CD4-positive, CD25-positive, alpha-beta regulatory T cell (primary cell): ENCODE measurements around the gene DNAI1. TPM values are rescaled to one million over a fixed set of nuclear protein-coding genes. Genes with fewer than 3 reads are reported as not detected.

ENCODE experiments used
- ATAC-seq, 2 donors: fragments of 150-1000 bp; cut with Tn5 transposase; one replicate each; pipeline ENCODE4 v1.10.0; 2021; ENCODE audit warnings: low read depth in 2 of 2, moderate number of reproducible peaks in 2 of 2, moderate library complexity in 1 of 2
- DNase-seq, 3 donors: peaks; one replicate each; pipeline versions ENCODE4 v3.0.0 to v3.0.0-alpha.2; 2012 to 2022; ENCODE audit warnings: mixed read lengths in 1 of 3
- H3K27ac ChIP-seq: one replicate; pipeline ENCODE4 v1.7.0; 2013; ENCODE audit warnings: mild to moderate bottlenecking, low read length; ENCODE audit not compliant: insufficient read depth, poor library complexity, severe bottlenecking
- H3K27me3 ChIP-seq: one replicate; pipeline ENCODE4 v1.7.0; 2013; ENCODE audit warnings: low read length; ENCODE audit not compliant: control insufficient read depth, insufficient read depth
- H3K36me3 ChIP-seq: one replicate; pipeline ENCODE4 v1.7.0; 2013; ENCODE audit warnings: mild to moderate bottlenecking, low read length, moderate library complexity; ENCODE audit not compliant: control insufficient read depth, insufficient read depth
- H3K4me1 ChIP-seq: 2 replicates; pipeline ENCODE4 v1.7.0; 2013; ENCODE audit warnings: mild to moderate bottlenecking, low read length; ENCODE audit not compliant: insufficient read depth, control insufficient read depth, poor library complexity, severe bottlenecking
- H3K4me3 ChIP-seq: one replicate; pipeline ENCODE4 v1.7.0; 2013; ENCODE audit warnings: low read depth, mild to moderate bottlenecking, low read length, moderate library complexity
- H3K9me3 ChIP-seq, 2 experiments: 1 replicate in 1 of 2; 2 replicates in 1 of 2; pipeline ENCODE4 v1.7.0; 2013; ENCODE audit warnings: low read length in 2 of 2, mild to moderate bottlenecking in 1 of 2, moderate library complexity in 1 of 2; ENCODE audit not compliant: control insufficient read depth in 2 of 2
- H3K27ac Mint-ChIP-seq, 3 donors: one replicate each; pipeline ENCODE4 v1.8.0; 2020 to 2022; ENCODE audit warnings: mild to moderate bottlenecking in 3 of 3, mixed read lengths in 3 of 3, moderate library complexity in 2 of 3
- H3K27me3 Mint-ChIP-seq: one replicate; pipeline ENCODE4 v1.8.0; 2022; ENCODE audit warnings: mild to moderate bottlenecking, mixed read lengths
- H3K36me3 Mint-ChIP-seq: one replicate; pipeline ENCODE4 v1.8.0; 2020; ENCODE audit warnings: mixed read lengths
- H3K4me1 Mint-ChIP-seq, 4 donors: one replicate each; pipeline ENCODE4 v1.8.0; 2020 to 2022; ENCODE audit warnings: mixed read lengths in 4 of 4, mild to moderate bottlenecking in 1 of 4
- H3K4me3 Mint-ChIP-seq, 4 donors: one replicate each; pipeline ENCODE4 v1.8.0; 2020 to 2022; ENCODE audit warnings: mild to moderate bottlenecking in 4 of 4, mixed read lengths in 4 of 4, moderate library complexity in 3 of 4
- H3K9me3 Mint-ChIP-seq, 7 donors: one replicate each; pipeline ENCODE4 v1.8.0; 2020 to 2022; ENCODE audit warnings: mixed read lengths in 7 of 7, mild to moderate bottlenecking in 3 of 7, moderate library complexity in 2 of 7
- polyA plus RNA-seq, 4 donors: library from polyadenylated mRNA; unstranded; fragments of 300-500 nt; fragmentation: Illumina TruSeq; gene quantifications; one replicate each; pipeline ENCODE4 v1.2.3, GENCODE V29; 2021
- total RNA-seq: library from RNA; stranded (reverse); gene quantifications from one replicate; pipeline ENCODE4 v1.2.3, GENCODE V29; 2022

The DNAI1 gene
- total and polyA plus RNA-seq, 5 donors from 2014 or later, result not detected

DNA sequence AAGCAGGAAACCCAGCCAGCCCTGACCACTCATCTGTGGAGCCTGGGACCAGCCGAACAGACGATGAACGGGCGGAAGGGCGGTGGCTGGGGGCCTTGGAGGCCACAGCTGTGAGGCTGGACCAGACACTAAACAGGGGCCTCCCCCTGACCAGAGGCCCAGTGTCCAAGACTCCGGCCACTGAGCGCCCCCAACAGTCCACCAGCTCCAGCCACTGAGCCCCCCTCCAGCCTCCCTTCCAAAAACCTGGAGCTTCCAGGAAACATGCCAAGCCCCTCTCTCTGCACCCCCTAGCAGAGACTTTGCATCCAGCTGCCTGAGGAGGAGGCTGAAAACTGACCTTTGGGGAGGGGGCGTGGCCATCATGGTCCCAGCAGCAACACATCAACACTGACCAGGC is 107.7 kb downstream of the DNAI1 start:
- ATAC-seq (no peak), DNase-seq (no peak)
- Mint-ChIP-seq H3K27me3 (peaks cover 8% of the 10 kb centered on the region), H3K4me1 (no peaks in the 10 kb centered on the region), H3K36me3 (no peaks in the 10 kb centered on the region), H3K9me3 (peaks cover 0 to 7% (median 0%) of the 10 kb centered on the region in 7 donors), H3K4me3 (no peak overlapping the region), H3K27ac (no peak overlapping the region)
- Histone ChIP-seq H3K27ac (no peak overlapping the region), H3K9me3 (peaks cover 0 to 9% of the 10 kb centered on the region in 2 experiments), H3K36me3 (no peaks in the 10 kb centered on the region), H3K4me1 (no peaks in the 10 kb centered on the region), H3K27me3 (peaks cover 2% of the 10 kb centered on the region), H3K4me3 (no peak overlapping the region)

DNA sequence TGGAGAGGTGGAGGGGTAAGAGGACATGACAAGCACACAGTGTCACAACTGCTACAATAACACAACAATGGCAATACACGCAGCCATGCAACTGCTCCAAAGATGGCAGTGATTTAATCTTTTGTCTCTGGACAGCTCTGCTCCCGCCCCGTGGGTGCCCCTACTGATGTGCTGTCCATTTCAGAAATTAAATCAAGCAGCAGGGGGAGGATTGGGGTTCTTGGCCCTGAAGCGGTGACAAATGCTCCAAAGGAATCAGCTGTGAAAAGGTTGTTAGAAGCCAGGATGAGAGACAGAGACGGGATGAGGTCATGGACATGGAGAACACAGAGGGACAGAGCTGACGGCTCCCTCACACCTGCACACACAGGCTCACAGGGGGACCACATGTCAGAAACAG is 108.4 kb downstream of the DNAI1 start:
- no peak overlapping the region for H3K27ac Mint-ChIP-seq
- no peak overlapping the region for H3K27ac ChIP-seq
- no peak overlapping the region for H3K4me3 Mint-ChIP-seq
- no peaks in the 10 kb centered on the region for H3K36me3 Mint-ChIP-seq
- H3K9me3 Mint-ChIP-seq, result peaks cover 0 to 7% (median 0%) of the 10 kb centered on the region in 7 donors
- ATAC-seq, result no peak
- DNase-seq, result no peak
- H3K27me3 ChIP-seq, result peaks cover under 1% of the 10 kb centered on the region
- no peaks in the 10 kb centered on the region for H3K4me1 ChIP-seq
- peaks cover 0 to 5% of the 10 kb centered on the region in 2 experiments for H3K9me3 ChIP-seq
- no peaks in the 10 kb centered on the region for H3K4me1 Mint-ChIP-seq
- H3K4me3 ChIP-seq, result no peak overlapping the region
- no peaks in the 10 kb centered on the region for H3K36me3 ChIP-seq
- peaks cover 13% of the 10 kb centered on the region for H3K27me3 Mint-ChIP-seq

DNA sequence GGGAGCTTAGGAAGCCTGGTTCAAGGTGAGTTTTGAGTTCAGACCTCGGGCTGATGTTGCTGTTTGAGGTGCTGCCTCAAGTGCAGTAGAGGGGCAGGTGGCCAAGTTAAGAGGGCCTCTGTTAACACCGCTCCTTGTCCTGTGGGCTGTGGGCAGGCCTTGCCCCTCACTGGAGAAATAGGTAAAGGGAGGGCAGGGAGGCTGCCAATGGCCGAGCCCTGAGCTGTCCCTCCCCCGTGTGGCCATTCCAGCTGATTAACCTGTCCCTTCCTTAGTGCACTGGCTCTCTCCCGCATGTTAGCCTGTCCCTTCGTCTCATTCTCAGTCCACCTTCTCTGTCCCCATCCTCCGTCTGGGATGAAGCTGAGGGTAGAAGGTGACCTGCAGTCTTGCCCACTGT is 109.5 kb downstream of the DNAI1 start:
- no peaks in the 10 kb centered on the region for H3K4me1 Mint-ChIP-seq
- Histone ChIP-seq H3K9me3 (no peaks in the 10 kb centered on the region), H3K27ac (no peak overlapping the region), H3K36me3 (no peaks in the 10 kb centered on the region), H3K4me3 (no peak overlapping the region), H3K4me1 (no peaks in the 10 kb centered on the region), H3K27me3 (no peaks in the 10 kb centered on the region)
- H3K27ac Mint-ChIP-seq, result no peak overlapping the region
- H3K4me3 Mint-ChIP-seq, result no peak overlapping the region
- ATAC-seq, result no peak
- DNase-seq, result no peak
- peaks cover 12% of the 10 kb centered on the region for H3K27me3 Mint-ChIP-seq
- H3K9me3 Mint-ChIP-seq, result peaks cover 0 to 3% (median 0%) of the 10 kb centered on the region in 7 donors
- no peaks in the 10 kb centered on the region for H3K36me3 Mint-ChIP-seq

DNA sequence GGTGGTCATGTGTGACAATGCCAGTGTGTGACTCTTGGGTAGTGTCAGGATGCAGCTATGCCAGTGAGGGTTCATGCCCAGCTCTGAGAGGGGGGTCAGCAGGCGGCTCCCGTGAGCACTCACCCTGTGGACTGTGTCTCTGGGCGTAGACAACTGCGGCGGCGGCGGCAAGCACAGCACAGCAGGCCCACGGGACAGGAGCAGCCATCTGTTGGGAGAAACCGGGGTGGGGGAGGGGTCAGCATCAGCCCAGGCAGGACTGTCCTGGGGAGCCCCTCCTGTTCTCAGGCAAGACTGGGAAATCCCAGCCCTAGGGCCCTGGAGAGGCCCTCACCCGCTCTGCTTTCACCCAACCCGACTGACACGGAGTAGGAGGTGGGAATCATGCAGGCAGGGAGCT is 110.2 kb downstream of the DNAI1 start:
- Histone ChIP-seq H3K4me1 (no peaks in the 10 kb centered on the region), H3K27ac (no peak overlapping the region), H3K27me3 (no peaks in the 10 kb centered on the region), H3K4me3 (no peak overlapping the region), H3K36me3 (no peaks in the 10 kb centered on the region), H3K9me3 (no peaks in the 10 kb centered on the region)
- no peaks in the 10 kb centered on the region for H3K4me1 Mint-ChIP-seq
- H3K27ac Mint-ChIP-seq, result no peak overlapping the region
- ATAC-seq (no peak), DNase-seq (no peak)
- H3K9me3 Mint-ChIP-seq, result peaks cover 0 to 1% (median 0%) of the 10 kb centered on the region in 7 donors
- peaks cover 17% of the 10 kb centered on the region for H3K27me3 Mint-ChIP-seq
- no peaks in the 10 kb centered on the region for H3K36me3 Mint-ChIP-seq
- H3K4me3 Mint-ChIP-seq, result no peak overlapping the region

DNA sequence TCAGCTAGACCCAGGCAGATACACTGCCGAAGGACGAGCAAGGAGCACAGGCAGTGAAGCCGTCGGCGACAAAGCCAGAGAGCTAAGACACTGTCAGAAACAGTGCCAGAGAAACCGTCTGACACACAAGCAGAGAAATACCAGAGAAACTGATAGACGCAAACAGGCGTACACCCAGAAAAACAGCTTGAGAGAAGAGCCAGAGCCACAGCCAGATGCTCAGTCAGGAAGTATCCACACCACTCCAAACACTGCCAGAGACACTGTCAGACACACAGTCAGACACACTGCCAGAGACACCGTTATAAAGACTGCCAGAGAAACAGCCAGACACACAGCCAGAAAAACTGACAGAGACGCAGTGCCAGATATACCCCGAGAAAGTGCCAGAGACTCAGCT is 111.8 kb downstream of the DNAI1 start:
- H3K27me3 Mint-ChIP-seq, result peaks cover 23% of the 10 kb centered on the region
- no peak overlapping the region for H3K27ac ChIP-seq
- no peaks in the 10 kb centered on the region for H3K27me3 ChIP-seq
- H3K4me1 Mint-ChIP-seq, result no peaks in the 10 kb centered on the region
- H3K4me1 ChIP-seq, result no peaks in the 10 kb centered on the region
- no peaks in the 10 kb centered on the region for H3K9me3 ChIP-seq
- ATAC-seq (no peak), DNase-seq (no peak)
- no peaks in the 10 kb centered on the region for H3K36me3 Mint-ChIP-seq
- H3K27ac Mint-ChIP-seq, result peak overlapping the region in 1 of 3 donors; percentile 49
- no peak overlapping the region for H3K4me3 Mint-ChIP-seq
- no peak overlapping the region for H3K4me3 ChIP-seq
- H3K36me3 ChIP-seq, result no peaks in the 10 kb centered on the region
- H3K9me3 Mint-ChIP-seq, result peaks cover 0 to 1% (median 0%) of the 10 kb centered on the region in 7 donors

Other genes with a start within 250 kb of the DNAI1 start
- gene KIF24, start 129.5 kb upstream of the DNAI1 start, total RNA-seq, result 0.25 TPM
- gene KIF24, start 129.5 kb upstream of the DNAI1 start, polyA plus RNA-seq, result under 1 TPM in 1 of 4 donors, not detected in 3; 0.21 TPM
- 7.1 TPM for gene NUDT2, start 129.2 kb upstream of the DNAI1 start, total RNA-seq
- 10 to 100 TPM; 29.1 to 67.0 (median 50.5) TPM for gene NUDT2, start 129.2 kb upstream of the DNAI1 start, polyA plus RNA-seq
- 0.64 TPM for gene MYORG, start 81.9 kb upstream of the DNAI1 start, total RNA-seq
- gene MYORG, start 81.9 kb upstream of the DNAI1 start, polyA plus RNA-seq, result under 1 TPM; 0.05 to 0.35 (median 0.29) TPM
- 16.9 TPM for gene FAM219A, start 235 bp upstream of the DNAI1 start, total RNA-seq
- gene FAM219A, start 235 bp upstream of the DNAI1 start, polyA plus RNA-seq, result 1 to 10 TPM in 2 of 4 donors, under 1 TPM in 2; 0.70 to 1.3 (median 0.97) TPM
- gene ENHO, start 64.2 kb downstream of the DNAI1 start, total RNA-seq, result 0.37 TPM
- gene ENHO, start 64.2 kb downstream of the DNAI1 start, polyA plus RNA-seq, result under 1 TPM in 1 of 4 donors, not detected in 3; 0.16 TPM
- gene CNTFR, start 130.9 kb downstream of the DNAI1 start, total RNA-seq, result not detected
- gene CNTFR, start 130.9 kb downstream of the DNAI1 start, polyA plus RNA-seq, result not detected
- 6.7 TPM for gene RPP25L, start 153.3 kb downstream of the DNAI1 start, total RNA-seq
- gene RPP25L, start 153.3 kb downstream of the DNAI1 start, polyA plus RNA-seq, result 10 to 100 TPM; 63.4 to 80.0 (median 68.5) TPM
- gene DCTN3, start 161.7 kb downstream of the DNAI1 start, total RNA-seq, result 80.4 TPM
- 100 to 1,000 TPM; 152 to 202 (median 171) TPM for gene DCTN3, start 161.7 kb downstream of the DNAI1 start, polyA plus RNA-seq
- gene ARID3C, start 170.3 kb downstream of the DNAI1 start, total RNA-seq, result not detected
- gene ARID3C, start 170.3 kb downstream of the DNAI1 start, polyA plus RNA-seq, result not detected
- 34.1 TPM for gene SIGMAR1, start 179.0 kb downstream of the DNAI1 start, total RNA-seq
- gene SIGMAR1, start 179.0 kb downstream of the DNAI1 start, polyA plus RNA-seq, result 100 to 1,000 TPM; 107 to 130 (median 119) TPM
- gene GALT, start 187.9 kb downstream of the DNAI1 start, total RNA-seq, result 222 TPM
- 10 to 100 TPM; 56.1 to 67.0 (median 60.1) TPM for gene GALT, start 187.9 kb downstream of the DNAI1 start, polyA plus RNA-seq
- gene IL11RA, start 193.4 kb downstream of the DNAI1 start, total RNA-seq, result 228 TPM
- gene IL11RA, start 193.4 kb downstream of the DNAI1 start, polyA plus RNA-seq, result 10 to 100 TPM in 2 of 4 donors, 1 to 10 TPM in 2; 7.3 to 12.3 (median 9.6) TPM
- gene CCL27, start 203.9 kb downstream of the DNAI1 start, total RNA-seq, result not detected
- gene CCL27, start 203.9 kb downstream of the DNAI1 start, polyA plus RNA-seq, result under 1 TPM in 1 of 4 donors, not detected in 3; 0.28 TPM
- not detected for gene CCL19, start 232.5 kb downstream of the DNAI1 start, total RNA-seq
- not detected for gene CCL19, start 232.5 kb downstream of the DNAI1 start, polyA plus RNA-seq